ENCODE measurements around the gene RAD18.

- TF ChIP-seq CTCF (IDR thresholded peaks at IDR 0.05) (no peak), POLR2A (IDR thresholded peaks at IDR 0.05) (no peak)
Observed at GRCh38 chr3:8942115-8942514, 21.2 kb downstream of the RAD18 start.
